ENCODE results near the gene HERC4.
"Not testable (repeated sequence)": the region's sequence is repeated elsewhere in the genome, so short reads cannot be mapped to it uniquely, and the experiment has no call there.

HERC4 gene

DNA sequence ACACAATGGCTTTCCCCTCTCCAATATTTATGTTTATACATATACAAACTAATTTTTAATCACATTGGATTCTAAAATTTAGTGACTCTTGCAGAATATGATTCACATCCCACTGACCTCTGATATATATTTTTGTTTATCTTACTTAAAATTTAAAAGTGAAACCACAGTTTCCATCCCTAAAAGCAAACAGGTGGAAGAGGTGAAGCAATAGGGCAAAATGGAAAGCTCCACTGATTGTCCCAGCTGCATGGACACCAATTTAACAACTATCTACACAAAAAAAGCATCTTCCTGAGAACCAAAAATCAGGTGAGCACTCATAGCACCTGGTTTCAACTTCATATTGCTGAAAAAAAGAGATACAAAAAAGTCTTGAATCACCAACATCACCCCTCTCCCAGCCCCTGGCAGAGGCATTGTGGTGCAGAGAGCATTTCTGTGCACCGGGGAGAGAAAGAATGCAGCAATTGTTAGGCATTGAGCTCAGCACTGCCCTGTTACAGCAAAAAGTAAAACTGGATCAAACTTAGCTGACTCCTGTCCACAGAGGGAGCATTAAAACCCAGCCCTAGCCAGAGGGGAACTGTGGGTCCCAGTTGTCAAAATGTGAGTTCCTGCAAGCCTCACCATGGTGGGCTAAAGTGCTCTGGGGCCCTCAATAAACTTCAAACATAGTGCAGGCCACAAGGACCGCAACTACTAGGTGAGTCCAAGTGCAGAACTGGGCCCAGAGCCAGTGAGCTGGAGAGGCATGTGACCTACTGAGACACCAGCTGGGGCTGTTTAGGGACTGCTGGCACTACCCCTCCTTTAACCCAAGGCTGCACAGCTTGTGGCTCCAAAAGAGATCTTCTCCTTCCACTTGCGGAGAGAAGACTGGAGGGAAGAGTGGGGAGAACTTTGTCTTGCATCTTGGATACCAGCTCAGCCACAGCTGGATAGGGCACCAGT lies 98.5 kb downstream of the HERC4 start:
- TF ChIP-seq POLR2AphosphoS5 (IDR thresholded peaks at IDR 0.05; ENCODE audit: low read depth, low read length): no peak
- no peak for TF ChIP-seq TAF1 (IDR thresholded peaks at IDR 0.05; ENCODE audit: borderline replicate concordance, low read depth, low read length)
- TF ChIP-seq POLR2A (IDR thresholded peaks at IDR 0.05; ENCODE audit: low read depth, low read length): no peak
- DNase-seq (ENCODE audit: insufficient read length) (no peak), FAIRE-seq (no peak)

DNA sequence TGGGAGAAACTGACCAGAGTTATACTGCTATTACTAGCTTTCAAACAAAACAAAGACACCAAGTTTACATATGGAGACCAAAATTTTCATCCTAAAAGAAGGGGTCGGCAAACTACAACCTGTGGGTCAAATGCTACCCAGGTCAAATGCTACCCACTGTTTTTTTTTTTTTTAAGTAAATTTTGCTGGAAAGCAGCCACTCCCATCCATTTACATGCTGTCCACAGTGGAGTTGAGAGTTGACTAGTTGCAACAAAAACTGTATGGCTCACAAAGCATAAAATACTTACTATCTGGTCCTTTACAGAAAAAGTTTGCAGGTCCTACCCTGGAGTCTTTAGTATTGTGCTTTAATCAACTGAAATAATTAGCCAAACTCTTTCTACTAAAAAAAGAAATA lies 99.2 kb downstream of the HERC4 start:
- FAIRE-seq (no peak), DNase-seq (ENCODE audit: insufficient read length) (no peak)
- no peak for TF ChIP-seq POLR2A (IDR thresholded peaks at IDR 0.05; ENCODE audit: low read depth, low read length)
- TF ChIP-seq TAF1 (IDR thresholded peaks at IDR 0.05; ENCODE audit: borderline replicate concordance, low read depth, low read length): no peak
- TF ChIP-seq POLR2AphosphoS5 (IDR thresholded peaks at IDR 0.05; ENCODE audit: low read depth, low read length): no peak

DNA sequence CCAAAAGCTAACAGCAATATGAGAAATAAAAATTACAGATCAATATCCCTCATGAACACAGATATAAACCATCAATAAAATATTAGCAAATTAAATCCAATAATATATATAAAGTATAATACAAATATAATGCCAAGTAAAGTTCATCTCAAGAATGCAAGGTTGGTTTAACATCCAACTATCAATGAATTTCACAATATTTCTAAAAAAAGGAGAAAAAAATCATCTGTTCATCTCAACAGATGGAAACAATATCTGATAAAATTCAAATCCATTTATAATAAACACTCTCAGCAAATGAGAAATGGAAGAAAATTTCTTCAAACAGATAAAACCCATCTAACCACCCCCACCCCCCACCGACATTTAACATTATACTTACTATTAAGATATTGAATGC lies 103.8 kb downstream of the HERC4 start:
- no peak for FAIRE-seq
- TF ChIP-seq POLR2A (IDR thresholded peaks at IDR 0.05; ENCODE audit: low read depth, low read length) (no peak), TAF1 (IDR thresholded peaks at IDR 0.05; ENCODE audit: borderline replicate concordance, low read depth, low read length) (no peak), POLR2AphosphoS5 (IDR thresholded peaks at IDR 0.05; ENCODE audit: low read depth, low read length) (no peak)
- no peak for DNase-seq (ENCODE audit: insufficient read length)

DNA sequence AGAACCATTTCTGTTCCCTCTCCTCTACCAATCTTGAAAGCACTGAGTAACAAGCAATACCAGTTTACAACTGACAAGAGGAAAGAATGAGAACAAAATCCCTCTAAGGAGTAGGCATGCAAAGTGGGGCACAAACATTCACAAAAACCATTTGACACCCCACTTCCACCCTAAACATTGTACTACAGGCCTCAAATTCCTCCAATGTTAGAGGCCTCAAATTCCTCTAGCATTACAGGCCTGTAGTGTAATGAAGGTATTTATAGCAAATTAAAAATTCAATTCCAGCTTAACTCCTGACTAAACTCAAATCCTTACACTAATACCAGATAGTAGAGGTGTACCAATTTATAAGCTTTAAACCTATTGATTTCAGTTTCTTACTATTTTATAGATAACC lies 105.2 kb downstream of the HERC4 start:
- FAIRE-seq (no peak), DNase-seq (ENCODE audit: insufficient read length) (no peak)
- TF ChIP-seq POLR2AphosphoS5 (IDR thresholded peaks at IDR 0.05; ENCODE audit: low read depth, low read length): no peak
- no peak for TF ChIP-seq TAF1 (IDR thresholded peaks at IDR 0.05; ENCODE audit: borderline replicate concordance, low read depth, low read length)
- TF ChIP-seq POLR2A (IDR thresholded peaks at IDR 0.05; ENCODE audit: low read depth, low read length): no peak

DNA sequence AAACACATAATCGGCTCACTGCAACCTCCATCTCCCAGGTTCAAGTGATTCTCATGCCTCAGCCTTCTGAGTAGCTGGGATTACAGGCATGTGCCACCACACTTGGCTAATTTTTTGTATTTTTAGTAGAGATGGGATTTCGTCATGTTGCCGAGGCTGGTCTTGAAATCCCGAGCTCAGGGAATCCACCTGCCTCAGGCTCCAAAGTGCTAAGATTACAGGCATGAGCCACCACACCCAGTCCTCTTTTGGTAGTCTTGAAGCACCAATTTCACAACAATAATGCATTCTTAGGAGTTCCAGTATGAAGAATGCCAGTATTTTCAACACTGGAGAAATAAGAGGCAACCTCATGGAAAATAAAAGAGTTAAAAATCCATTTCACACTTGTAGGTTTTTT lies 109.0 kb downstream of the HERC4 start:
- FAIRE-seq; DNase-seq (ENCODE audit: insufficient read length): not testable (repeated sequence)

DNA sequence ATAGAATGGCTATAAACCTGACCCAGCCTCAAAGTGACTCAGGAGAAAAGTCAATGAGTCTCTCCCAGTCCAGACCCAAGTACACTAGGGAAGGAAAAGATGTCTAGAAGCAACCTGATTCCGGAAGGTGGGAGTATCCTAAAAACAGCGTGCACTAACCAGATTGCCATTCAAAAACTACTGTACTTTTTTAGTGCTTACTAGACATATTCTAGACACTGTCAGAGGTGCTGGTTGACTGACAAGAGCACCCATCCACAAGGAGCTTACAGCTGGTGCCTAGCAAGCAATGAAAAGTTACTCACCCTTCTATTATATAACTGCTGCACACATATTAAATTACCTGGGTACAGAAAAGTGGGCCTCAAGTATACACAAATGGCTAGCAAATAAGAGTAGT lies 109.6 kb downstream of the HERC4 start:
- TF ChIP-seq TAF1 (IDR thresholded peaks at IDR 0.05; ENCODE audit: borderline replicate concordance, low read depth, low read length): no peak
- no peak for TF ChIP-seq POLR2AphosphoS5 (IDR thresholded peaks at IDR 0.05; ENCODE audit: low read depth, low read length)
- no peak for TF ChIP-seq POLR2A (IDR thresholded peaks at IDR 0.05; ENCODE audit: low read depth, low read length)
- FAIRE-seq (no peak), DNase-seq (ENCODE audit: insufficient read length) (no peak)

DNA sequence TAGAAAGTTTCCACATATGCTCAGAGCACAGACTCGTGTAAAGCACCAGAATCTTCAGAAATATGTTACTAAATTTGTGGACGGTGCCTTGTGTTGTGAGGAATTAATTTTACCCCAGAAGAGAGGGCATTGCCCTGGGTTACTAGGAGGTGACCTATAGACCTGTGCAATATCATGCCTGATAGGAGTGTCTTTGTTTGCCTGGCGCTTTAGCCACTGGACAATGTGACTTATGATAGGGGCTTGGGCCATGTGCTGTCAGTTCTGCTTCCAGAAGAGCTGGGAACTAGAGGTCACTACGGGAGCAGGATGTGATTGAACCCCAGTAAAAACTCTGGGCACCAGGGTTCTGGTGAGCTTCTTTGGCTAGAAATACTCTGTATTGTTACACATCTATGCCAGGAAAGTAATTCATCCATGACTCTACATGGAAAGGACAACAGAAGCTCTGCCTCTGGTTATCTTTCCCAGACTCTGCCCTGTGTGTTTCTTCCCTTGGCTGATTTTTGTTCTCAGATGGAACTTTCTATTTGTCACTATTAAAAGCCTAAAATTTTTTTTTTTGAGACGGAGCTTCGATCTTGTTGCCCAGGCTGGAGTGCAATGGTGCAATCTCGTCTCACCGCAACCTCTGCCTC lies 115.1 kb downstream of the HERC4 start:
- no peak for TF ChIP-seq TAF1 (IDR thresholded peaks at IDR 0.05; ENCODE audit: borderline replicate concordance, low read depth, low read length)
- TF ChIP-seq POLR2AphosphoS5 (IDR thresholded peaks at IDR 0.05; ENCODE audit: low read depth, low read length): no peak
- no peak for TF ChIP-seq POLR2A (IDR thresholded peaks at IDR 0.05; ENCODE audit: low read depth, low read length)
- no peak for FAIRE-seq
- no peak for DNase-seq (ENCODE audit: insufficient read length)

DNA sequence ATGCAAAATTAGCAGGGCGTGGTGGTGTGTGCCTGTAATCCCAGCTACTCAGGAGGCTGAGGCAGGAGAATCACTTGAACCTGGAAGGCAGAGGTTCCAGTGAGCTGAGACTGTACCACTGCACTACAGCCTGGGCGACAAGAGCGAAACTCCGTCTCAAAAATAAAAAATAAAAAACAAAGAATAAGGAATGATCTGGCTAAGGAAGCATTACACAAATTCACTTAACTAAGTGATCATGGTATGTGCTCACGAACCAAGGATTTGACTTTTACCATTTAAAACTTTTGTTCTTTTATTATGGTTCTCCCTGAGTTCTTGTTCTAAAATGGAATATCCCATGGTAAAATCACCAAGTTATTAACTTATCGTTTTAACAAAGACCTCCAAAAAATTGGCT lies 119.5 kb downstream of the HERC4 start:
- DNase-seq (ENCODE audit: insufficient read length) (no peak), FAIRE-seq (no peak)
- TF ChIP-seq TAF1 (IDR thresholded peaks at IDR 0.05; ENCODE audit: borderline replicate concordance, low read depth, low read length): no peak

DNA sequence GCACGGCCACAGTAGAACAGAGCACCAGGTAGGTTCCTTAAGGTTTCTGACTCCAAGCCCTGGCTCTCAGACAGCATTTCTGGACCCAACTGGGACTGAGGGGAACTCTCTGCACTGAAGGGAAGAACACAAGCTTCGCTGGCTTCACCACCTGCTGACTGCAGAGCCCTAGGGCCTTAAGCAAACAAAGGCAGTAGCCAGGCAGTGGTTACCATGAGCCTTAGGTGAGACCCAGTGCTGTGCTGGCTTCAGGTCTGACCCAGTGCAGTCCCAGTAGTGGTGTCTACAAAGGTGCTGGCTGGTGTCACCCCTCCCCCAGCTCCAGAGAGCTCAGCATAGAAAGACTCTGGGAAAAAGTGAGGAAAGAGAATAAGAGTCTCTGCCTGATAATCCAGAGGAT lies 131.2 kb downstream of the HERC4 start:
- TF ChIP-seq POLR2AphosphoS5 (IDR thresholded peaks at IDR 0.05; ENCODE audit: low read depth, low read length): no peak
- no peak for TF ChIP-seq TAF1 (IDR thresholded peaks at IDR 0.05; ENCODE audit: borderline replicate concordance, low read depth, low read length)
- no peak for TF ChIP-seq POLR2A (IDR thresholded peaks at IDR 0.05; ENCODE audit: low read depth, low read length)
- DNase-seq (ENCODE audit: insufficient read length): no peak
- FAIRE-seq: no peak

DNA sequence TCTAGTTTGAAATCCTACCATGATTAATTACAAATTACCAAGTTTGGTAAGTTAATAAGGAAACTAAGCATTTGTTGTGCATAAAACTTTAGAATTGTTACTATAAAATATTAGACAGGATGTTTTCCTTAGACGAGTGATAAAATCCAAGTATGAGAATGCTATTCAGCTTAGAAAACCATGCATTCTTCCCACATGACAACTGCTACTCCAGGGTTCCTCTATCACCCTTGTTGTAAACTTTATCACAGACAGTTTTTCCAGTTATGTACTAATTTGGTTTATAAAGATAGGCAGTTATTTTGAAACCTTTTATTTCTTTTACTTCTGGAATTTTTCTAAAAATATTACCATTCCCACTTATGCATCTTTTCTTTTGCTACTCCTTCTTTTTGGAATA lies 138.7 kb downstream of the HERC4 start:
- TF ChIP-seq POLR2A (IDR thresholded peaks at IDR 0.05; ENCODE audit: low read depth, low read length) (no peak), POLR2AphosphoS5 (IDR thresholded peaks at IDR 0.05; ENCODE audit: low read depth, low read length) (no peak), TAF1 (IDR thresholded peaks at IDR 0.05; ENCODE audit: borderline replicate concordance, low read depth, low read length) (no peak)
- no peak for FAIRE-seq
- DNase-seq (ENCODE audit: insufficient read length): no peak

DNA sequence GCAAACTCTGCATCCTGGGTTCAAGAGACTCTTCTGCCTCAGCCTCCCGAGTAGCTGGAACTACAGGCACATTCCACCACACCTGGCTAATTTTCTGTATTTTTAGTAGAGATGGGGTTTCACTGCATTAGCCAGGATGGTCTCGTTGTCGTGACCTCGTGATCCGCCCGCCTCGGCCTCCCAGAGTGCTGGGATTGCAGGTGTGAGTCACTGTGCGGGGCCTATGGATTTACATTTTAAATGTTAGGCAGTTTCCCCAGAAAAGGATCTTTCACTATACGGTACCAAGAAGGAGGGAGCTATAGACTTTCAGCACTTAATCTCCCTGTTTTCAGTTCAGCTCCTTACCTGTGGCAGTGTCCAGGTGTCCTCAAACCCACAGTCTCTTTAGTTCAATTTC lies 139.9 kb downstream of the HERC4 start:
- FAIRE-seq (no peak), DNase-seq (ENCODE audit: insufficient read length) (no peak)
- TF ChIP-seq TAF1 (IDR thresholded peaks at IDR 0.05; ENCODE audit: borderline replicate concordance, low read depth, low read length) (no peak), POLR2A (IDR thresholded peaks at IDR 0.05; ENCODE audit: low read depth, low read length) (no peak), POLR2AphosphoS5 (IDR thresholded peaks at IDR 0.05; ENCODE audit: low read depth, low read length) (no peak)

DNA sequence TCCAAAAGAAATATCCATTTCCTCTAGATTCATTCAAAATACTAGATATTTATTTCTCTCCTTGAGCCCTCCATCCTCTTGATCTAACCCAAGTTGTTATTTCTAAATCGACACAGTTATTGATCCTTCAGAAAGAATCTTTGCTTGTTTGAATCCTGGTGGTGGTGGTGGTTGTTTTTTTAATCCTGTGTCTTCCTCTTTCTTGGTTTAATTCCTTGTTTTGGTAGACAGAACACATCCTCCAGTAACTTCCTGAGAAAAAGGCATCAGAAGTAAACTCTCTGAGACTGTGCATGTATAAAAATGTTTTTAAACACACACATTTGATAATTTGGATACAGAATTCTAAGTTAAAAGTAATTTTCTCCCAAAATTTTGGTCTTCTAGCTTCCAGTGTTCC lies 140.7 kb downstream of the HERC4 start:
- TF ChIP-seq TAF1 (IDR thresholded peaks at IDR 0.05; ENCODE audit: borderline replicate concordance, low read depth, low read length): no peak
- TF ChIP-seq POLR2A (IDR thresholded peaks at IDR 0.05; ENCODE audit: low read depth, low read length): no peak
- TF ChIP-seq POLR2AphosphoS5 (IDR thresholded peaks at IDR 0.05; ENCODE audit: low read depth, low read length): no peak
- DNase-seq (ENCODE audit: insufficient read length) (no peak), FAIRE-seq (no peak)

Data from GM12892 (cell line).